22Rv1 (cell line): Measurements from ENCODE around the gene PCSK2.

Experiments
- H3K27ac ChIP-seq: fragments of 450-650 bp; 2 replicates; pipeline ENCODE4 v1.5.1; 2017
- ZFX ChIP-seq: fragments of 450-650 bp; IDR thresholded peaks from 2 replicates; pipeline ENCODE4 v1.6.1; 2017; ENCODE audit warnings: antibody characterized with exemption, borderline replicate concordance
- TF ChIP-seq, protein P1 (sequence below): fragments of 450-650 bp; IDR thresholded peaks from 2 replicates; pipeline ENCODE4 v1.5.1; 2017; ENCODE audit warnings: mild to moderate bottlenecking

PCSK2 gene

DNA sequence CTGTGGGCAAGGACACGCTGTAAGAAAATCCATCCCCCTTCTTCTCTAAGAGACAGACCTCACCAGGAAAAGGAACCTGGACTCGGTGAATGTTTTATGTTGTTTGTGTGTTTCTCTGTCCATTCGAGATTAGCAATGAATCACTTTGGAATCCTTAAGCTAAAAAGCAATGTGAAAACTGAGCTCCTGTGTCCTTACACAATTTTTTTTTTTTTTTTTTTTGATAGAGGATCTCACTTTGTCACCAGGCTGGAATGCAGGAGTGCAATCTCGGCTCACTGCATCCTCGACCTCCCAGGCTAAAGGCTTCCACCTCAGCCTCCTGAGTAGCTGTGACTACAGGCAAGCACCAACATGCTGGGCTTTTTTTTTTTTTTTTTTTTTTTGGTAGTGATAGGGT, 272.2 kb downstream of the PCSK2 start:
- TF ChIP-seq, protein P1, sequence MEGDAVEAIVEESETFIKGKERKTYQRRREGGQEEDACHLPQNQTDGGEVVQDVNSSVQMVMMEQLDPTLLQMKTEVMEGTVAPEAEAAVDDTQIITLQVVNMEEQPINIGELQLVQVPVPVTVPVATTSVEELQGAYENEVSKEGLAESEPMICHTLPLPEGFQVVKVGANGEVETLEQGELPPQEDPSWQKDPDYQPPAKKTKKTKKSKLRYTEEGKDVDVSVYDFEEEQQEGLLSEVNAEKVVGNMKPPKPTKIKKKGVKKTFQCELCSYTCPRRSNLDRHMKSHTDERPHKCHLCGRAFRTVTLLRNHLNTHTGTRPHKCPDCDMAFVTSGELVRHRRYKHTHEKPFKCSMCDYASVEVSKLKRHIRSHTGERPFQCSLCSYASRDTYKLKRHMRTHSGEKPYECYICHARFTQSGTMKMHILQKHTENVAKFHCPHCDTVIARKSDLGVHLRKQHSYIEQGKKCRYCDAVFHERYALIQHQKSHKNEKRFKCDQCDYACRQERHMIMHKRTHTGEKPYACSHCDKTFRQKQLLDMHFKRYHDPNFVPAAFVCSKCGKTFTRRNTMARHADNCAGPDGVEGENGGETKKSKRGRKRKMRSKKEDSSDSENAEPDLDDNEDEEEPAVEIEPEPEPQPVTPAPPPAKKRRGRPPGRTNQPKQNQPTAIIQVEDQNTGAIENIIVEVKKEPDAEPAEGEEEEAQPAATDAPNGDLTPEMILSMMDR: no peak
- no peak for TF ChIP-seq ZFX
- no peak overlapping the region for H3K27ac ChIP-seq

DNA sequence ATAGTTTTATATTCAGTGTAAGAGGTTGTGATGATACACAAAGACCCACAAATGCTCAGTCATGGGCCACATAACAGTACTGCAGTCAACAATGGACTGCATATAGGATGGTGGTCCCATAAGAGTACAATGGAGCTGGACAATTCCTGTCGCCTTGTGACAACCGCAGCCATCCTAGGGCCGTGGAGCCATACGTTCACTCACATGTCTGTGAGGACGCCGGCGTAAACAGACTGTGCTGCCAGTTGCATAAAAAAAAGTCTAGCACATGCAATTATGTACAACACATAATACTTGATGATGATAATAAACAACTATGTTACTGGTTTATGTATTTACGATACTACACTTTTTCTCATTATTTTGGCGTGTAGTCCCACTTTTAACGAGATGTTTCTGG, 273.4 kb downstream of the PCSK2 start:
- H3K27ac ChIP-seq: no peak overlapping the region

DNA sequence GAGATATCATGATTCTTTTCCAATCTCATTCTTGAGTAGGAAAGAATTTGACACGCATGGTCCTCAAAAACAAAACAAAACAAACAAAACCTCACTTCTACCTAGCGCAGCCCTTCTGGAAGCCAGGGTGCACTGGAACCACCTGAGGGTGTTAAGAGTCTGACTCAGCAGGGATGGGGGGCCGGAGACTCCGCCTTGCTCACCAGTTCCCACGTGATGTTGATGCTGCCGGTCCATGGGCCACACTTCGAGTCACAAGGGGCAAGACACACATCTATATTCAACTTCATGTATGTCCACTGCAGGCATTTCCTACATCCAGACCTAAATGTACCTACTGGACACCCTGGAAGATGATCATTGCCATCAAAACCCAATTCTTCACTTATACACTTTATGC, 274.0 kb downstream of the PCSK2 start:
- H3K27ac ChIP-seq: no peak overlapping the region
- TF ChIP-seq, protein P1: no peak
- no peak for TF ChIP-seq ZFX

More for the DNA sequence above, 273.4 kb downstream of the PCSK2 start:
- TF ChIP-seq, protein P1: no peak
- no peak for TF ChIP-seq ZFX

- no peak overlapping the region for H3K27ac ChIP-seq
- no peak for TF ChIP-seq ZFX
- TF ChIP-seq, protein P1: no peak
Observed at GRCh38 chr20:17501701-17502100, 274.9 kb downstream of the PCSK2 start.

- TF ChIP-seq ZFX: no peak
- TF ChIP-seq, protein P1: no peak
Observed at GRCh38 chr20:17502105-17502504, 275.3 kb downstream of the PCSK2 start.

GRCh38 chr20:17503301-17504065, 276.6 kb downstream of the PCSK2 start:
- no peak for TF ChIP-seq ZFX
- TF ChIP-seq, protein P1: no peak

More at GRCh38 chr20:17502105-17502504, 275.3 kb downstream of the PCSK2 start:
- H3K27ac ChIP-seq: no peak overlapping the region

More at GRCh38 chr20:17503301-17504065, 276.6 kb downstream of the PCSK2 start:
- no peak overlapping the region for H3K27ac ChIP-seq
